NCI-H2171 treated with DMSO at 0.1 percent for 48 hours (cell line): Measurements from ENCODE around the gene ENO2.
"Not testable (repeated sequence)": the region's sequence is repeated elsewhere in the genome, so short reads cannot be mapped to it uniquely, and the experiment has no call there.

Experiments used
- DNase-seq: peaks from one replicate; lab custom pipeline; 2025; lab: John Stamatoyannopoulos, UW

The ENO2 gene

GRCh38 chr12:6914246-6914946 lies at the start of gene ENO2:
Gene ENO2 (plus strand): TSS chr12:6914580. CDS start chr12:6915833, 1,253 bp downstream.
- peak; percentile 99 for DNase-seq

- not testable (repeated sequence) for DNase-seq
Observed at GRCh38 chr12:6865307-6865706, 49.1 kb upstream of the ENO2 start.

- no peak for DNase-seq
Observed at GRCh38 chr12:6866163-6866919, 48.0 kb upstream of the ENO2 start.

GRCh38 chr12:6866920-6867412 lies 47.4 kb upstream of the ENO2 start:
- no peak for DNase-seq

GRCh38 chr12:6867413-6868210 lies 46.8 kb upstream of the ENO2 start, which contains the start of gene TPI1:
Gene TPI1 (plus strand): TSS chr12:6867531. CDS start chr12:6867567, 36 bp downstream.
- DNase-seq = peak; percentile 99

GRCh38 chr12:6868211-6869048 lies 46.0 kb upstream of the ENO2 start:
- peak; percentile 87 for DNase-seq

- peak; percentile 99 for DNase-seq
Observed at GRCh38 chr12:6869049-6870021, 45.0 kb upstream of the ENO2 start.

- not testable (repeated sequence) for DNase-seq
Observed at GRCh38 chr12:6870304-6870703, 44.1 kb upstream of the ENO2 start.

- peak; percentile 99 for DNase-seq
Observed at GRCh38 chr12:6871052-6871957, 43.1 kb upstream of the ENO2 start.

GRCh38 chr12:6872073-6873048 lies 42.0 kb upstream of the ENO2 start:
- peak; percentile 98 for DNase-seq

GRCh38 chr12:6873094-6874014 lies 41.0 kb upstream of the ENO2 start, which contains the start of gene SPSB2:
Gene SPSB2 (minus strand): TSS chr12:6873303. CDS start chr12:6872901, 402 bp downstream.
- DNase-seq = peak; percentile 100

- not testable (repeated sequence) for DNase-seq
Observed at GRCh38 chr12:6874015-6874368, 40.4 kb upstream of the ENO2 start.

- DNase-seq = not testable (repeated sequence)
Observed at GRCh38 chr12:6879824-6880223, 34.6 kb upstream of the ENO2 start.

GRCh38 chr12:6883252-6883651 lies 31.1 kb upstream of the ENO2 start:
- no peak for DNase-seq

- no peak for DNase-seq
Observed at GRCh38 chr12:6883683-6884082, 30.7 kb upstream of the ENO2 start.

GRCh38 chr12:6884539-6884938 lies 29.8 kb upstream of the ENO2 start:
- no peak for DNase-seq
